A549 (cell line): ENCODE data around the gene RPL23. TPM values are rescaled to one million over a fixed set of nuclear protein-coding genes. Genes with fewer than 3 reads are reported as not detected.

Experiments used
- ATAC-seq, 2 experiments: fragments of 200-7000 bp in 1 of 2; fragments of >200 bp in 1 of 2; cut with Nextera tagmentation in 1 of 2; cut with Tn5 transposase in 1 of 2; 3 replicates each; pipeline versions ENCODE4 v1.8.0 to v1.9.1; 2018 to 2020; ENCODE audit warnings: mild to moderate bottlenecking in 1 of 2, moderate library complexity in 1 of 2
- CTCF ChIA-PET: fragments of 300-600 bp; sonication (Branson Sonifier 250); formaldehyde crosslinking; extraction: SDS; loops from one replicate; lab custom pipeline; 2021; ENCODE audit warnings: antibody characterized with exemption, inconsistent platforms; lab: Yijun Ruan, JAX
- POLR2A ChIA-PET: fragments of 350-600 bp; formaldehyde crosslinking; extraction: SDS; loops from one replicate; lab custom pipeline; 2021; ENCODE audit warnings: antibody characterized with exemption, inconsistent platforms; lab: Yijun Ruan, JAX
- DNase-seq, 2 experiments: peaks; one replicate each; pipeline versions ENCODE4 v3.0.0 to v3.0.0-alpha.2; 2011 to 2016; ENCODE audit warnings: low read depth in 1 of 2, low spot score in 1 of 2
- FAIRE-seq: peaks from 2 replicates; lab custom pipeline; 2011; peaks lifted over from hg19 to GRCh38; lab: Jason Lieb, UNC
- H3K27ac ChIP-seq, 2 experiments: fragments of >200 bp; sonication (Bioruptor Twin); formaldehyde crosslinking; 3 replicates each; pipeline ENCODE4 v1.5.1; 2016 to 2017
- H3K4me1 ChIP-seq: fragments of >200 bp; sonication (Bioruptor Twin); formaldehyde crosslinking; 3 replicates; pipeline ENCODE4 v1.6.1; 2016
- H3K4me2 ChIP-seq: fragments of >200 bp; sonication (Bioruptor Twin); formaldehyde crosslinking; 3 replicates; pipeline ENCODE4 v1.6.1; 2016
- H3K4me3 ChIP-seq: fragments of >200 bp; sonication (Bioruptor Twin); formaldehyde crosslinking; 3 replicates; pipeline ENCODE4 v1.5.1; 2016
- H3K9me3 ChIP-seq: fragments of >200 bp; sonication (Bioruptor Twin); formaldehyde crosslinking; 3 replicates; pipeline ENCODE4 v1.6.1; 2016
- CBX2 ChIP-seq: fragments of 200-600 bp; sonication (generic); IDR thresholded peaks from 2 replicates; pipeline ENCODE4 v1.6.1; 2016; ENCODE audit warnings: low read depth, mild to moderate bottlenecking, borderline replicate concordance
- CHD4 ChIP-seq: fragments of 200-600 bp; sonication (generic); IDR thresholded peaks from 2 replicates; pipeline ENCODE4 v1.6.1; 2016; ENCODE audit warnings: antibody characterized with exemption, mild to moderate bottlenecking, borderline replicate concordance
- EHF ChIP-seq: fragments of 250-450 bp; sonication (Bioruptor Pico); IDR thresholded peaks from 2 replicates; pipeline ENCODE4 v1.5.0; 2020; ENCODE audit warnings: mild to moderate bottlenecking
- EP300 ChIP-seq, 2 experiments: fragments of >200 bp; sonication (Bioruptor Twin); formaldehyde crosslinking; IDR thresholded peaks; 2 replicates in 1 of 2; 3 replicates in 1 of 2; pipeline ENCODE4 v1.6.1; 2016 to 2017
- FOSB ChIP-seq: fragments of 250-450 bp; sonication (Bioruptor Pico); IDR thresholded peaks from 2 replicates; pipeline ENCODE4 v1.5.0; 2020; ENCODE audit warnings: mild to moderate bottlenecking, moderate library complexity
- HDAC2 ChIP-seq: fragments of 200-600 bp; sonication (generic); IDR thresholded peaks from 2 replicates; pipeline ENCODE4 v1.6.1; 2016
- JUN ChIP-seq, 2 experiments: fragments of >200 bp; sonication (Bioruptor Twin); formaldehyde crosslinking; IDR thresholded peaks; 2 replicates in 1 of 2; 3 replicates in 1 of 2; pipeline ENCODE4 v1.6.1; 2016 to 2017
- KDM1A ChIP-seq: fragments of 200-600 bp; sonication (generic); IDR thresholded peaks from 2 replicates; pipeline ENCODE4 v1.6.1; 2016; ENCODE audit warnings: low read depth, mild to moderate bottlenecking
- MAFK ChIP-seq: fragments of 450-650 bp; IDR thresholded peaks from 2 replicates; pipeline ENCODE4 v1.6.1; 2014; ENCODE audit not compliant: partially characterized antibody
- MAX ChIP-seq: IDR thresholded peaks from 2 replicates; pipeline ENCODE4 v1.6.1; 2012
- SMC3 ChIP-seq: fragments of >200 bp; sonication (Bioruptor Twin); formaldehyde crosslinking; IDR thresholded peaks from 3 replicates; pipeline ENCODE4 v1.6.1; 2018; ENCODE audit warnings: inconsistent platforms
- SREBF2 ChIP-seq: fragments of 450-650 bp; IDR thresholded peaks from 2 replicates; pipeline ENCODE4 v1.6.1; 2014; ENCODE audit warnings: mild to moderate bottlenecking, moderate library complexity
- WGBS: methylation state at CpG from one replicate; pipeline ENCODE4 v1.1.6; 2017; ENCODE audit errors: missing lambda C conversion rate; 5-methylcytosine and 5-hydroxymethylcytosine counted together
- polyA plus RNA-seq, 4 experiments: library from polyadenylated mRNA; depleted of rRNA in 3 of 4; stranded (reverse); fragments of >200 nt; fragmentation: RNase III in 1 of 4; extraction: RNeasy Plus Mini Kit Qiagen cat#74134 plus additional on column Dnase treatment in 1 of 4; gene quantifications; 2 replicates in 3 of 4; 3 replicates in 1 of 4; pipeline ENCODE4 v1.2.3, GENCODE V29; 2011 to 2017
- TF ChIP-seq, protein P1 (sequence below): fragments of 150-350 bp; IDR thresholded peaks from 2 replicates; pipeline ENCODE4 v1.6.1; 2014; ENCODE audit warnings: low read depth, mild to moderate bottlenecking, low read length
- TF ChIP-seq, protein P2 (sequence below): fragments of >200 bp; sonication (Bioruptor Twin); formaldehyde crosslinking; IDR thresholded peaks from 3 replicates; pipeline ENCODE4 v1.5.1; 2016

The RPL23 gene
- polyA plus RNA-seq, 2 of the 4 experiments (the other 2 are of a cell fraction) = 2,715 to 2,969 TPM

- DNase-seq = no peak
- CTCF ChIA-PET = interaction anchor here (1.0 to 2.8 kb wide), 5 partner anchors 13 to 267 kb away, joined by 3 to 19 read pairs (median 4); partner anchors contain the start of genes FBXO47 and LASP1
- peaks cover 72% of the 10 kb centered on the region for H3K4me1 ChIP-seq
- 80% methylated on average over 11 of the region's 11 CpGs for WGBS
- POLR2A ChIA-PET = no interaction called here
- H3K4me3 ChIP-seq = no peak overlapping the region
- peak overlapping the region; percentile 17; the same call in 1 of the 3 replicates for H3K4me2 ChIP-seq
- H3K27ac ChIP-seq = peak overlapping the region in 1 of 2 experiments; percentile 57; a peak in 3 of 6 replicates
- no peaks in the 10 kb centered on the region for H3K9me3 ChIP-seq
- TF ChIP-seq SREBF2 = no peak
- TF ChIP-seq JUN (IDR thresholded peaks at IDR 0.05) = 0 out of 5 replicates have a peak, but pooled peaks of 1 of the 2 experiments have one; percentile 30
- TF ChIP-seq EHF (CRISPR knock-in tag) = no peak
- TF ChIP-seq, all 56 proteins: peak for 1
- no peak for FAIRE-seq
- no peak for ATAC-seq
Observed at GRCh38 chr17:38885728-38886642, 32.5 kb upstream of the RPL23 start.

DNA sequence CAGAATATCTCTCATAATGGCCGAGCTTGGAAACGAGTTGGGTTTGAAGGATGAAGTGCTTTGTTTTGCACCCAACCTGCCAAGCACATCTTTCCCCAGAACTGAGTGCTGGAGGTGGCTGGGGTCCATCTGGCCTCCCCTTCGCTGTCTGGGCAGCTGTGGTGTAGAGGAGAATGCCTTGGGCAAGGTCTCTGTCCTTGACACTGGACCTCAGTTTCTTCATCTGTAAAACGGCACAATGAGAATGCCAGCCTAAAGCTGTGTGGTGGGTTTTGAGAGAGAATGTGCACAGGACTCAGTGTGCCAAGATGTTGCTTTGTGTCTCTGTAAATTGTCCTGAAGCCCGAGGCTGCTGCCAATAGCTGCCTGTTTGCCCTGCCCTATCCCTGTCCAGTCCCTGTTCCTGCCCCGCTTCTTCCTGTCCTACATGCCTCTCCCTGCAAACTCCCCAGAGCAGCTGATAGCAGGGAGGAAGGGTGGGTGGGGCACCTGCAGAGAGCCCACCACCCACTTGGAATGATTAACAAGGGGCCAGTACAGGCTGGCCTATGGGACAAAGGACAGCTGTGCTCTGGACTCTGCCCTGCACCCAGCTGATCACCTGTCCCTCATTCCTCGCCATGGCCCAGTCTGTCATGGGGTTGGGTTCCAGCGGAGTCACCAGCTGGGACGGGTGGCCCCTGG, 31.7 kb upstream of the RPL23 start:
- H3K4me1 ChIP-seq = peaks cover 80% of the 10 kb centered on the region
- H3K4me2 ChIP-seq = peak overlapping the region; percentile 17; the same call in 1 of the 3 replicates
- no peak overlapping the region for H3K4me3 ChIP-seq
- DNase-seq (no peak), FAIRE-seq (no peak), ATAC-seq (no peak)
- TF ChIP-seq KDM1A = peak; percentile 62; the same call in 1 of the 2 replicates
- TF ChIP-seq SMC3 = no peak
- POLR2A ChIA-PET = no interaction called here
- 83% methylated on average over 9 of the region's 9 CpGs for WGBS
- H3K27ac ChIP-seq = peak overlapping the region in 1 of 2 experiments; percentile 57; a peak in 3 of 6 replicates
- CTCF ChIA-PET = interaction anchor here (1.0 to 2.8 kb wide), 6 partner anchors 12 to 268 kb away, joined by 3 to 19 read pairs (median 4); partner anchors contain the start of genes FBXO47 and LASP1
- no peaks in the 10 kb centered on the region for H3K9me3 ChIP-seq

GRCh38 chr17:38883592-38884526, 30.3 kb upstream of the RPL23 start:
- Histone ChIP-seq H3K4me3 (no peak overlapping the region), H3K4me2 (peak overlapping the region; percentile 86; the same call in 2 of the 3 replicates), H3K4me1 (peaks cover 88% of the 10 kb centered on the region), H3K27ac (peak overlapping the region in 1 of 2 experiments; percentile 98; a peak in 3 of 6 replicates), H3K9me3 (no peaks in the 10 kb centered on the region)
- no peak for DNase-seq
- ATAC-seq = no peak
- 81% methylated on average over 19 of the region's 19 CpGs for WGBS
- no peak for TF ChIP-seq EP300 (IDR thresholded peaks at IDR 0.05)
- no peak for TF ChIP-seq FOSB (CRISPR knock-in tag)
- no peak for TF ChIP-seq CBX2
- no peak for TF ChIP-seq MAX
- TF ChIP-seq, protein P1, sequence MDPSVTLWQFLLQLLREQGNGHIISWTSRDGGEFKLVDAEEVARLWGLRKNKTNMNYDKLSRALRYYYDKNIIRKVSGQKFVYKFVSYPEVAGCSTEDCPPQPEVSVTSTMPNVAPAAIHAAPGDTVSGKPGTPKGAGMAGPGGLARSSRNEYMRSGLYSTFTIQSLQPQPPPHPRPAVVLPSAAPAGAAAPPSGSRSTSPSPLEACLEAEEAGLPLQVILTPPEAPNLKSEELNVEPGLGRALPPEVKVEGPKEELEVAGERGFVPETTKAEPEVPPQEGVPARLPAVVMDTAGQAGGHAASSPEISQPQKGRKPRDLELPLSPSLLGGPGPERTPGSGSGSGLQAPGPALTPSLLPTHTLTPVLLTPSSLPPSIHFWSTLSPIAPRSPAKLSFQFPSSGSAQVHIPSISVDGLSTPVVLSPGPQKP = no peak
- 0 out of 2 replicates have a peak, but pooled peaks have one; percentile 69 for TF ChIP-seq CHD4
- TF ChIP-seq, protein P2, sequence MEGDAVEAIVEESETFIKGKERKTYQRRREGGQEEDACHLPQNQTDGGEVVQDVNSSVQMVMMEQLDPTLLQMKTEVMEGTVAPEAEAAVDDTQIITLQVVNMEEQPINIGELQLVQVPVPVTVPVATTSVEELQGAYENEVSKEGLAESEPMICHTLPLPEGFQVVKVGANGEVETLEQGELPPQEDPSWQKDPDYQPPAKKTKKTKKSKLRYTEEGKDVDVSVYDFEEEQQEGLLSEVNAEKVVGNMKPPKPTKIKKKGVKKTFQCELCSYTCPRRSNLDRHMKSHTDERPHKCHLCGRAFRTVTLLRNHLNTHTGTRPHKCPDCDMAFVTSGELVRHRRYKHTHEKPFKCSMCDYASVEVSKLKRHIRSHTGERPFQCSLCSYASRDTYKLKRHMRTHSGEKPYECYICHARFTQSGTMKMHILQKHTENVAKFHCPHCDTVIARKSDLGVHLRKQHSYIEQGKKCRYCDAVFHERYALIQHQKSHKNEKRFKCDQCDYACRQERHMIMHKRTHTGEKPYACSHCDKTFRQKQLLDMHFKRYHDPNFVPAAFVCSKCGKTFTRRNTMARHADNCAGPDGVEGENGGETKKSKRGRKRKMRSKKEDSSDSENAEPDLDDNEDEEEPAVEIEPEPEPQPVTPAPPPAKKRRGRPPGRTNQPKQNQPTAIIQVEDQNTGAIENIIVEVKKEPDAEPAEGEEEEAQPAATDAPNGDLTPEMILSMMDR = peak; percentile 13; the same call in 1 of the 3 replicates
- peak; percentile 91 for TF ChIP-seq KDM1A
- TF ChIP-seq HDAC2 = 0 out of 2 replicates have a peak, but pooled peaks have one; percentile 69
- TF ChIP-seq MAFK = no peak
- FAIRE-seq = no peak
- POLR2A ChIA-PET = interaction anchor here (0.5 to 0.7 kb wide), 2 partner anchors 263 to 577 kb away, joined by 6 to 10 read pairs; no protein-coding TSS in a partner anchor
- CTCF ChIA-PET = interaction anchor here (0.6 to 2.8 kb wide), 7 partner anchors 10 to 99 kb away, joined by 3 to 19 read pairs (median 4); no protein-coding TSS in a partner anchor
